ENCODE results near the gene PARD3B.

PARD3B gene

GRCh38 chr2:205407984-205408383 is 862.7 kb downstream of the PARD3B start:
- peak; percentile 42 for DNase-seq (ENCODE audit: low read depth)

GRCh38 chr2:205408696-205409095 is 863.4 kb downstream of the PARD3B start:
- DNase-seq (ENCODE audit: low read depth), result no peak

- DNase-seq (ENCODE audit: low read depth), result no peak
These were observed 864.1 kb downstream of the PARD3B start for GRCh38 chr2:205409411-205409810.

GRCh38 chr2:205411558-205411957 is 866.3 kb downstream of the PARD3B start:
- DNase-seq (ENCODE audit: low read depth), result no peak

- DNase-seq (ENCODE audit: low read depth), result no peak
These were observed 879.1 kb downstream of the PARD3B start for GRCh38 chr2:205424326-205424725.

- DNase-seq (ENCODE audit: low read depth), result no peak
These were observed 879.8 kb downstream of the PARD3B start for GRCh38 chr2:205425102-205425501.

- DNase-seq (ENCODE audit: low read depth), result peak; percentile 41
These were observed 881.8 kb downstream of the PARD3B start for GRCh38 chr2:205427112-205427511.

GRCh38 chr2:205428811-205429210 is 883.5 kb downstream of the PARD3B start:
- DNase-seq (ENCODE audit: low read depth), result no peak

- DNase-seq (ENCODE audit: low read depth), result peak; percentile 3
These were observed 890.7 kb downstream of the PARD3B start for GRCh38 chr2:205435970-205436369.

- DNase-seq (ENCODE audit: low read depth), result no peak
These were observed 893.0 kb downstream of the PARD3B start for GRCh38 chr2:205438241-205438640.

GRCh38 chr2:205439621-205440020 is 894.3 kb downstream of the PARD3B start:
- DNase-seq (ENCODE audit: low read depth), result no peak

- no peak for DNase-seq (ENCODE audit: low read depth)
These were observed 896.2 kb downstream of the PARD3B start for GRCh38 chr2:205441524-205441923.

- no peak for DNase-seq (ENCODE audit: low read depth)
These were observed 902.9 kb downstream of the PARD3B start for GRCh38 chr2:205448189-205448588.

GRCh38 chr2:205451901-205452512 is 906.7 kb downstream of the PARD3B start:
- DNase-seq (ENCODE audit: low read depth), result no peak

- no peak for DNase-seq (ENCODE audit: low read depth)
These were observed 907.9 kb downstream of the PARD3B start for GRCh38 chr2:205453202-205453601.

GRCh38 chr2:205456682-205457081 is 911.4 kb downstream of the PARD3B start:
- no peak for DNase-seq (ENCODE audit: low read depth)

- DNase-seq (ENCODE audit: low read depth), result no peak
These were observed 914.9 kb downstream of the PARD3B start for GRCh38 chr2:205460217-205460616.

GRCh38 chr2:205461169-205461568 is 915.9 kb downstream of the PARD3B start:
- DNase-seq (ENCODE audit: low read depth), result no peak

GRCh38 chr2:205461678-205462665 is 916.7 kb downstream of the PARD3B start:
- DNase-seq (ENCODE audit: low read depth), result no peak

GRCh38 chr2:205462681-205463345 is 917.5 kb downstream of the PARD3B start:
- no peak for DNase-seq (ENCODE audit: low read depth)

- no peak for DNase-seq (ENCODE audit: low read depth)
These were observed 918.3 kb downstream of the PARD3B start for GRCh38 chr2:205463466-205464025.

GRCh38 chr2:205464681-205465080 is 919.4 kb downstream of the PARD3B start:
- DNase-seq (ENCODE audit: low read depth), result no peak
